Measurements from ENCODE around the gene FNDC11. TPM values are rescaled to one million over a fixed set of nuclear protein-coding genes. Genes with fewer than 3 reads are reported as not detected.
A peak's percentile ranks its signal among the peaks of the same experiment; 100 is the strongest.

FNDC11 gene
- total and polyA plus RNA-seq, 2 donors (not counting 3 experiments of a cell fraction or from before 2014, with no cell fraction given) = 0.71 to 1.9 TPM

- POLR2A ChIA-PET = interaction anchor here (0.6 to 2.0 kb wide), 4 partner anchors 8 to 137 kb away, joined by 3 to 9 read pairs (median 4); partner anchors contain the start of gene RTEL1
- no peaks in the 10 kb centered on the region for H3K27me3 ChIP-seq (ENCODE audit: control insufficient read depth in 2 of 2, insufficient read depth in 2 of 2, low read length in 2 of 2)
- peaks cover 16% of the 10 kb centered on the region for H3K79me2 ChIP-seq (ENCODE audit: control insufficient read depth, insufficient read depth, low read length)
- no peaks in the 10 kb centered on the region for H3K9me1 ChIP-seq (replicated peaks; ENCODE audit: control insufficient read depth, extremely low read depth, insufficient read depth, low read length)
- peak; percentile 72 for FAIRE-seq
- H3K4me2 ChIP-seq (ENCODE audit: insufficient read depth, low read length) = peak overlapping the region; percentile 69
- peak overlapping the region; percentile 60 to 77 (median 69) for H3K4me3 ChIP-seq (replicated peaks in 1 of 3; ENCODE audit: insufficient read depth in 1 of 3, low read depth in 1 of 3, low read length in 3 of 3)
- H3K4me1 ChIP-seq (ENCODE audit: control insufficient read depth, extremely low read depth, insufficient read depth, low read length) = peaks cover 12% of the 10 kb centered on the region
- BruUV-seq (replicated peaks) = TSS peak; percentile 87
- peak overlapping the region; percentile 81 for H3K9ac ChIP-seq (replicated peaks; ENCODE audit: extremely low read depth, insufficient read depth, low read length)
- peaks cover 0 to 2% of the 10 kb centered on the region in 2 experiments for H3K36me3 ChIP-seq (ENCODE audit: control insufficient read depth in 2 of 2, extremely low read depth in 1 of 2, insufficient read depth in 2 of 2, low read length in 2 of 2)
- TF ChIP-seq POLR2AphosphoS5 (IDR thresholded peaks at IDR 0.05; ENCODE audit: insufficient read depth, low read depth, low read length) (peak; percentile 1), MYC (IDR thresholded peaks at IDR 0.05; ENCODE audit: low read depth, low read length) (no peak), POLR2A (IDR thresholded peaks at IDR 0.05; ENCODE audit: low read depth, low read length) (no peak)
- no peaks in the 10 kb centered on the region for H3K9me3 ChIP-seq (replicated peaks; ENCODE audit: control insufficient read depth, insufficient read depth, low read length)
- H2AFZ ChIP-seq (ENCODE audit: low read depth, low read length) = no peak overlapping the region
- CTCF ChIA-PET = interaction anchor here (0.6 to 2.5 kb wide), 12 partner anchors 9 to 459 kb away, joined by 3 to 28 read pairs (median 3); partner anchors contain the start of gene PTK6
- H4K20me1 ChIP-seq (replicated peaks; ENCODE audit: control insufficient read depth, extremely low read depth, insufficient read depth, low read length) = no peaks in the 10 kb centered on the region
- DNase-seq (ENCODE audit: low read depth, low spot score) = peak; percentile 37
- intact Hi-C loops (cut with micrococcal nuclease) (loop anchor here (1.0 kb wide), 2 partner anchors 25 to 421 kb away; no protein-coding TSS in a partner anchor), dilution Hi-C loops (cut with MboI; ENCODE audit: extremely low pct_ligation_motif_present, low sequenced_read_pairs) (no loop called here)
- peak overlapping the region; percentile 25 for H3K27ac ChIP-seq (ENCODE audit: insufficient read depth, low read depth, low read length)
Observed at GRCh38 chr20:63520934-63521601, 32.9 kb upstream of the FNDC11 start.

- Histone ChIP-seq H2AFZ (ENCODE audit: low read depth, low read length) (no peak overlapping the region), H3K36me3 (ENCODE audit: control insufficient read depth in 2 of 2, extremely low read depth in 1 of 2, insufficient read depth in 2 of 2, low read length in 2 of 2) (peaks cover 0 to 2% of the 10 kb centered on the region in 2 experiments), H3K79me2 (ENCODE audit: control insufficient read depth, insufficient read depth, low read length) (peaks cover 16% of the 10 kb centered on the region), H3K4me3 (replicated peaks in 1 of 3; ENCODE audit: insufficient read depth in 1 of 3, low read depth in 1 of 3, low read length in 3 of 3) (peak overlapping the region; percentile 60 to 77 (median 69)), H3K27ac (ENCODE audit: insufficient read depth, low read depth, low read length) (peak overlapping the region; percentile 25), H3K4me2 (ENCODE audit: insufficient read depth, low read length) (peak overlapping the region; percentile 69), H3K9ac (replicated peaks; ENCODE audit: extremely low read depth, insufficient read depth, low read length) (peak overlapping the region; percentile 81), H3K9me3 (replicated peaks; ENCODE audit: control insufficient read depth, insufficient read depth, low read length) (no peaks in the 10 kb centered on the region), H3K4me1 (ENCODE audit: control insufficient read depth, extremely low read depth, insufficient read depth, low read length) (peaks cover 12% of the 10 kb centered on the region), H4K20me1 (replicated peaks; ENCODE audit: control insufficient read depth, extremely low read depth, insufficient read depth, low read length) (no peaks in the 10 kb centered on the region), H3K27me3 (ENCODE audit: control insufficient read depth in 2 of 2, insufficient read depth in 2 of 2, low read length in 2 of 2) (no peaks in the 10 kb centered on the region), H3K9me1 (replicated peaks; ENCODE audit: control insufficient read depth, extremely low read depth, insufficient read depth, low read length) (no peaks in the 10 kb centered on the region)
- CTCF ChIA-PET = interaction anchor here (0.5 to 2.5 kb wide), 7 partner anchors 15 to 284 kb away, joined by 3 to 28 read pairs (median 3); partner anchors contain the start of gene PTK6
- dilution Hi-C loops (cut with MboI; ENCODE audit: extremely low pct_ligation_motif_present, low sequenced_read_pairs) (no loop called here), intact Hi-C loops (cut with micrococcal nuclease) (no loop called here)
- no peak for DNase-seq (ENCODE audit: low read depth, low spot score)
- POLR2A ChIA-PET = interaction anchor here (0.6 to 2.0 kb wide), 3 partner anchors 8 to 31 kb away, joined by 3 to 9 read pairs (median 5); no protein-coding TSS in a partner anchor
- BruUV-seq (replicated peaks) = no TSS peak
- FAIRE-seq = no peak
- TF ChIP-seq POLR2A (IDR thresholded peaks at IDR 0.05; ENCODE audit: low read depth, low read length) = no peak
- no peak for TF ChIP-seq POLR2AphosphoS5 (IDR thresholded peaks at IDR 0.05; ENCODE audit: insufficient read depth, low read depth, low read length)
- TF ChIP-seq EZH2 (IDR thresholded peaks at IDR 0.05; ENCODE audit: borderline replicate concordance, low read depth, low read length, severe bottlenecking) = no peak
- no peak for TF ChIP-seq MYC (IDR thresholded peaks at IDR 0.05; ENCODE audit: low read depth, low read length)
- no peak for TF ChIP-seq MAX (IDR thresholded peaks at IDR 0.05; ENCODE audit: insufficient read depth, insufficient read length)
- TF ChIP-seq FOS (IDR thresholded peaks at IDR 0.05; ENCODE audit: borderline replicate concordance, insufficient read depth, low read length) = no peak
- TF ChIP-seq CTCF (IDR thresholded peaks at IDR 0.05; ENCODE audit: extremely low read depth in 1 of 2, insufficient read depth in 1 of 2, low read depth in 1 of 2, low read length in 2 of 2) = peak in 1 of 2 donors; percentile 18
Observed at GRCh38 chr20:63521602-63522001, 32.4 kb upstream of the FNDC11 start.

All from endothelial cell of umbilical vein (primary cell).